HFFc6 (cell line): Measurements from ENCODE around the gene ZNF554. TPM values are rescaled to one million over a fixed set of nuclear protein-coding genes. Genes with fewer than 3 reads are reported as not detected.

Source experiments
- DNase-seq: peaks from one replicate; pipeline ENCODE4 v3.0.0-alpha.2; 2018
- H3K27ac Mint-ChIP-seq: 2 replicates; pipeline ENCODE4 v1.8.0; 2020; ENCODE audit warnings: mild to moderate bottlenecking, mixed read lengths
- H3K27me3 Mint-ChIP-seq: 2 replicates; pipeline ENCODE4 v1.8.0; 2021; ENCODE audit warnings: mild to moderate bottlenecking, moderate library complexity, mixed read lengths; ENCODE audit not compliant: insufficient read depth
- H3K36me3 Mint-ChIP-seq: 2 replicates; pipeline ENCODE4 v1.8.0; 2021; ENCODE audit warnings: low read depth, mixed read lengths
- H3K4me1 Mint-ChIP-seq: 2 replicates; pipeline ENCODE4 v1.8.0; 2020; ENCODE audit warnings: low read depth, mixed read lengths
- H3K4me3 Mint-ChIP-seq: 2 replicates; pipeline ENCODE4 v1.8.0; 2020; ENCODE audit warnings: mild to moderate bottlenecking, moderate library complexity, mixed read lengths
- H3K9me3 Mint-ChIP-seq: 2 replicates; pipeline ENCODE4 v1.8.0; 2020; ENCODE audit warnings: mild to moderate bottlenecking, mixed read lengths
- total RNA-seq, 6 experiments: library from RNA; stranded (reverse); fragmentation: NEBNext Ultra II Directional; extraction: Animal tissue kit (Norgen Biotek cat#: 25700); gene quantifications; 2 replicates in 1 of 6; 3 replicates in 5 of 6; pipeline ENCODE4 v1.2.3, GENCODE V29; 2021
- TF ChIP-seq, protein P1 (sequence below): fragments of 200-600 bp; sonication (generic); IDR thresholded peaks from 2 replicates; pipeline ENCODE4 v1.5.0; 2021; ENCODE audit warnings: antibody characterized with exemption, mild to moderate bottlenecking

ZNF554 gene
- total RNA-seq, 6 experiments from 2014 or later: 1.6 to 2.4 (median 2.2) TPM

DNA sequence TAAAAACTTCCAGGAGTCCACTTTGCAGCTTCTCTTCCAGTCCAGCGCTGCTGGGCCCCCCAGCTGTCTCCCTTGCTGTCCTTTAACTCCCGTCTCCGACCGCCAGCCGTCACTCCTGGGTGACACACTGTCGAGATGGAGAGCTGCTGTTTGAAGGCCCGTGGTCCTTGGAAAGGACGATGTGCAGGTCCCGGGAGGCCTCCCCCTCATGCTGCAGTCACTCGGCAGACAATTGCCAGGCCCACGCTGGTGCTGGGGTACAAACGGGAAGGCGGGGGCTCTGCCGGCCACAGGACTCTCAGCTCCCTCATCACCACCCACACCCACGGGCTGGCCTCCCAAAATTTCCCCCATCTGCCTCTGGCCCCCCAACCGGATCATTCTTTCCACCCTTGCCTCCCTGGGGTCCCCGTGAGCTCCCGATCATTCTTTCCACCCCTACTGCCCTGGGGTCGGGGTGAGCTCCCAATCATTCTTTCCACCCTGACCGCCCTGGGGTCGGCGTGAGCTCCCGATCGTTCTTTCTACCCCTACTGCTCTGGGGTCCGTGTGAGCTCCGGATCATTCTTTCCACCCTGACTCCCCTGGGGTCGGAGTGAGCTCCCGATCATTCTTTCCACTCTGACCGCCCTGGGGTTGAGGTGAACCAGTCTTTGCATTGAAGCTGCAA, 16.0 kb upstream of the ZNF554 start:
- TF ChIP-seq, protein P1, sequence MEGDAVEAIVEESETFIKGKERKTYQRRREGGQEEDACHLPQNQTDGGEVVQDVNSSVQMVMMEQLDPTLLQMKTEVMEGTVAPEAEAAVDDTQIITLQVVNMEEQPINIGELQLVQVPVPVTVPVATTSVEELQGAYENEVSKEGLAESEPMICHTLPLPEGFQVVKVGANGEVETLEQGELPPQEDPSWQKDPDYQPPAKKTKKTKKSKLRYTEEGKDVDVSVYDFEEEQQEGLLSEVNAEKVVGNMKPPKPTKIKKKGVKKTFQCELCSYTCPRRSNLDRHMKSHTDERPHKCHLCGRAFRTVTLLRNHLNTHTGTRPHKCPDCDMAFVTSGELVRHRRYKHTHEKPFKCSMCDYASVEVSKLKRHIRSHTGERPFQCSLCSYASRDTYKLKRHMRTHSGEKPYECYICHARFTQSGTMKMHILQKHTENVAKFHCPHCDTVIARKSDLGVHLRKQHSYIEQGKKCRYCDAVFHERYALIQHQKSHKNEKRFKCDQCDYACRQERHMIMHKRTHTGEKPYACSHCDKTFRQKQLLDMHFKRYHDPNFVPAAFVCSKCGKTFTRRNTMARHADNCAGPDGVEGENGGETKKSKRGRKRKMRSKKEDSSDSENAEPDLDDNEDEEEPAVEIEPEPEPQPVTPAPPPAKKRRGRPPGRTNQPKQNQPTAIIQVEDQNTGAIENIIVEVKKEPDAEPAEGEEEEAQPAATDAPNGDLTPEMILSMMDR: no peak
- no peak for DNase-seq
- H3K9me3 Mint-ChIP-seq: no peaks in the 10 kb centered on the region
- H3K4me1 Mint-ChIP-seq: no peaks in the 10 kb centered on the region
- H3K4me3 Mint-ChIP-seq: no peak overlapping the region
- H3K27me3 Mint-ChIP-seq: peaks cover 2% of the 10 kb centered on the region
- no peak overlapping the region for H3K27ac Mint-ChIP-seq
- H3K36me3 Mint-ChIP-seq: peaks cover 33% of the 10 kb centered on the region

GRCh38 chr19:2804156-2805004, 15.3 kb upstream of the ZNF554 start:
- DNase-seq: no peak
- Mint-ChIP-seq H3K9me3 (no peaks in the 10 kb centered on the region), H3K27me3 (peaks cover 2% of the 10 kb centered on the region), H3K36me3 (peaks cover 39% of the 10 kb centered on the region), H3K4me1 (no peaks in the 10 kb centered on the region), H3K27ac (no peak overlapping the region), H3K4me3 (no peak overlapping the region)
- TF ChIP-seq, protein P1: no peak

GRCh38 chr19:2805261-2805900, 14.3 kb upstream of the ZNF554 start:
- no peak overlapping the region for H3K4me3 Mint-ChIP-seq
- H3K9me3 Mint-ChIP-seq: no peaks in the 10 kb centered on the region
- no peak for DNase-seq
- H3K4me1 Mint-ChIP-seq: no peaks in the 10 kb centered on the region
- no peak overlapping the region for H3K27ac Mint-ChIP-seq
- TF ChIP-seq, protein P1: no peak
- H3K27me3 Mint-ChIP-seq: peaks cover 2% of the 10 kb centered on the region
- H3K36me3 Mint-ChIP-seq: peaks cover 39% of the 10 kb centered on the region

DNA sequence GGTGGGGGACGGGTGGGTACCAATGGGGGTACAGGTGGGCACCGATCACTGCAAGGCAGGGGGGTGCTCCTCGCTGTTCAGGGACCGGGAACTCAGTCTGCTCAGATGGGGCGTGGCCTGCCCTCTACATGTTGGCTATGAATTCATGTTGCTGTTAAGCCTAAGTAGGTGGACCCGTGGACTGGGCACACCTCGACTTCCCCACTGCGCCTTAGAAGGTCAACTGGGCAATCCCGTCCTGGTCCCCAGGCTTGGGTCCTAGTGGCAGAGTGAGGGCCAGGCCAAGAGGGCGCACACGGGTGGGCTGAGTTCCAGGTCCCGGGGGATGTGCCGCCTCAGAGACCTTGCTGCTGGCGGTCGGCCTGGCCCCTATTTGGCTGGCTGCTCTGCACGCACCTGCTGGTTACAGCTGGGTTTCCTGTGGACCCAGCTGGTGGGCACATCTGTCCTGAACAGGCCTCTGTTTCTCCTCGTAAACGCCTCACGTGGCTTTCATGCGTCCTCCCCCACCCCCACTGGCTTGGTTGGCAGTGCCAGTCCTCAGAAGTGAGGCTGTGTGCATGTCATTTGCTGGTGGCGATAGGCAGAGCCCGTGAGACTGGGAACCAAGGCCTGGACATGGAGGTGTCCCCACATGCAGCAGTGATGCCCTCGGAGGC, 13.5 kb upstream of the ZNF554 start:
- TF ChIP-seq, protein P1: no peak
- no peak for DNase-seq
- Mint-ChIP-seq H3K9me3 (no peaks in the 10 kb centered on the region), H3K27ac (no peak overlapping the region), H3K4me1 (no peaks in the 10 kb centered on the region), H3K4me3 (no peak overlapping the region), H3K36me3 (peaks cover 34% of the 10 kb centered on the region), H3K27me3 (no peaks in the 10 kb centered on the region; the same call in 1 of the 2 replicates)

- Mint-ChIP-seq H3K36me3 (peaks cover 30% of the 10 kb centered on the region), H3K9me3 (no peaks in the 10 kb centered on the region), H3K27me3 (no peaks in the 10 kb centered on the region; the same call in 1 of the 2 replicates), H3K4me1 (no peaks in the 10 kb centered on the region), H3K27ac (no peak overlapping the region), H3K4me3 (no peak overlapping the region)
- DNase-seq: no peak
- TF ChIP-seq, protein P1: no peak
These were observed 12.8 kb upstream of the ZNF554 start for GRCh38 chr19:2806736-2807378.
